Mesodermal cell (in vitro differentiated cells): Measurements from ENCODE around the gene SIK1.
"Not testable (repeated sequence)": the region's sequence is repeated elsewhere in the genome, so short reads cannot be mapped to it uniquely, and the experiment has no call there.

ENCODE experiments used
- H3K27ac ChIP-seq: 2 replicates; pipeline ENCODE4 v1.7.0; 2013; ENCODE audit warnings: mild to moderate bottlenecking, low read depth, low read length, moderate library complexity; ENCODE audit not compliant: severe bottlenecking
- H3K36me3 ChIP-seq: 2 replicates; pipeline ENCODE4 v1.7.1; 2013; ENCODE audit warnings: mild to moderate bottlenecking, low read length, moderate library complexity; ENCODE audit not compliant: control insufficient read depth, insufficient read depth
- H3K4me1 ChIP-seq: one replicate; pipeline ENCODE4 v1.7.1; 2013; ENCODE audit warnings: mild to moderate bottlenecking, low read length; ENCODE audit not compliant: insufficient read depth, control insufficient read depth, poor library complexity, severe bottlenecking
- H3K4me3 ChIP-seq: 2 replicates; pipeline ENCODE4 v1.7.0; 2013; ENCODE audit warnings: low read length, control low read depth, mild to moderate bottlenecking; ENCODE audit not compliant: insufficient read depth, poor library complexity, severe bottlenecking; ENCODE audit errors: extremely low read depth
- H3K9me3 ChIP-seq: 2 replicates; pipeline ENCODE4 v1.7.1; 2013; ENCODE audit warnings: mild to moderate bottlenecking, low read length, moderate library complexity; ENCODE audit not compliant: control insufficient read depth
- WGBS, 2 experiments: methylation state at CpG; one replicate each; pipeline ENCODE4 v1.1.5; 2013; ENCODE audit warnings: missing lambda C conversion rate in 2 of 2; ENCODE audit not compliant: insufficient coverage in 2 of 2; 5-methylcytosine and 5-hydroxymethylcytosine counted together

The SIK1 gene

GRCh38 chr21:43380852-43381533, 45.9 kb downstream of the SIK1 start:
- H3K9me3 ChIP-seq, H3K4me1 ChIP-seq, H3K36me3 ChIP-seq, H3K4me3 ChIP-seq, H3K27ac ChIP-seq: not testable (repeated sequence)
- WGBS, 2 experiments = no CpG with 5 or more reads among the region's 28 CpGs

DNA sequence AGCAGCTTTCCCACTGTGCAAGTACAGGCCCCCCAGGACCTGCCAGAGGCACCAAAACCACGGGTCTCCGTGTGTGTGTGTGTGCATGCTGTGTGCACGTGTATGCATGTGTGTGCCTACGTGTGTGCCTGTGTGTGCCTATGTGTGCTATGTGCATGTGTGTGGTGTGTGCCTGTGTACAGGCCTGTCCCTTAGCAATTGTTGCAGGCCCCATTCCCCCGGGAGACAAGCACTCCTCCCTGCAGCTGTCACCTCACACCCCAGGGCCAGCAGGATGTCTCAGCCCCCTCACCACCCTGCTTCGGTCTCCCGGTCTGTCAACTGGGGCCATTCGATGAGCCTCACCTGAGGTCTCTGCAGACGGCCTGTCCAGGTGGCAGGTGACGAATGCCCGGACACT, 46.6 kb downstream of the SIK1 start:
- H3K27ac ChIP-seq, H3K4me3 ChIP-seq, H3K9me3 ChIP-seq, H3K4me1 ChIP-seq, H3K36me3 ChIP-seq: not testable (repeated sequence)
- no CpG with 5 or more reads among the region's 11 CpGs for WGBS, 2 experiments

DNA sequence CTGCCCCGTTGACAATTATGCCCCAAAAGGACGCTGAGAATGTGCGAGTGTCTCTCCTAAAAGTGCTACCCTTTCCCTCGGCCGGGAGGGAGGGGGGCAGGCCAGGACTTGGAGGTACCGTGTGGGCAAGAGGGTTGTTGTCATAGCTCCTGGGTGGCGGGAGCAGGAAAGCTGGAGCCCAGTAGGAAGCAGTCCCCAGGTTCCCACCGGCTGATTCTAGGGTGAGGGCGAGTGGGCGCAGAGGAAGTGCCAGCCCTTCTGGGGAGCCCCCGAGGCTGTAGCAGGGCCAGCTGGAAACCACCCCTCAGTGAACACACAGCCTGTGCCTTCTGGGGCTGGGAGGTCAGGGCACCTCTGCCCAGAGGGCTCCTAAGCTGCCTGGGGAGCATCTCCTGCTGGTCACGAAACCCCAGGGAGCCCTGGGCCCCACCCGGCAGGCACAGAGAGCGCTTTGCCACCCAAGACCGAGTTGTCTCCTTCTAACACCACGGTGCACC, 47.3 kb downstream of the SIK1 start:
- not testable (repeated sequence) for H3K4me3 ChIP-seq, H3K27ac ChIP-seq, H3K4me1 ChIP-seq, H3K36me3 ChIP-seq, H3K9me3 ChIP-seq
- WGBS, 2 experiments = no CpG with 5 or more reads among the region's 16 CpGs

- Histone ChIP-seq H3K27ac (no peak overlapping the region), H3K9me3 (no peaks in the 10 kb centered on the region), H3K36me3 (no peaks in the 10 kb centered on the region), H3K4me3 (no peak overlapping the region), H3K4me1 (no peaks in the 10 kb centered on the region)
- WGBS, 2 experiments = 92% methylated on average over 4 to 7 of the region's 10 CpGs
Observed at GRCh38 chr21:43376478-43376882, 50.5 kb downstream of the SIK1 start.

GRCh38 chr21:43375837-43376477, 51.0 kb downstream of the SIK1 start:
- no peak overlapping the region for H3K4me3 ChIP-seq
- 88 to 91% methylated on average over 21 of the region's 21 CpGs for WGBS, 2 experiments
- H3K36me3 ChIP-seq = no peaks in the 10 kb centered on the region
- no peaks in the 10 kb centered on the region for H3K4me1 ChIP-seq
- no peak overlapping the region for H3K27ac ChIP-seq
- H3K9me3 ChIP-seq = no peaks in the 10 kb centered on the region

- Histone ChIP-seq H3K9me3 (no peaks in the 10 kb centered on the region), H3K27ac (no peak overlapping the region), H3K36me3 (no peaks in the 10 kb centered on the region), H3K4me1 (no peaks in the 10 kb centered on the region), H3K4me3 (no peak overlapping the region)
- WGBS, 2 experiments = 91 to 95% methylated on average over 16 of the region's 17 CpGs
Observed at GRCh38 chr21:43375006-43375836, 51.7 kb downstream of the SIK1 start.

DNA sequence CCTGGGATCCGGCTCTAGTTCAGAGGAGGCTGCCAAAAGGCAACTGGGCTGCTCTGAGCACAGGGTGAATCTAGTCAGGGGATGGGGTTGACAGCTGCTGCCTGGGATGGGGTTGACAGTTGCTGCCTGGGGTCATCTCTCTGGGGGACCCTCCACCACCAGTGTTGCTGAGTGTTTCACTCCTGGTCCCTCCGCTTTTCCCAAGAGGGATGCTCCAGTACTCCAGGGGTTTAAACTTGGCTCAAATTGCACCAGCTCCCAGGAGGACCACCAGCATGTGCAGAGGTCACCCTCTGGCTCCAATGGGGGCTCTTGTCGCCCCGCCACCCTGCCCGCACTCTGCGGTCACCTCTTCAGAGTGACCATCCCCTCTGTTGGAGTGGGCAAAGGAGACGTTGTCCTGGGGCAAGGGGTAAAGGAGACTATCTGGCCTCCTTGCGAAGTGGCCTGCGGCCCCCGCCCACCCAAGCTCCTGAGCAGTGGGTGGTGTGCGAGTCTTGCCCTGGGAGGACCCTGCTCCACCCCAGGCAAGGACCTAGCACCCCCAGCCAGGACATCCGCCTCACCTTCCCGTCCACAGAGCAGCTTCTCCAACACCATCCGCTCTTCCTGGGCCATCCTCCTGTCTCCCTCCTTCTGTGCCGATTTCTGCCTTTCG, 52.6 kb downstream of the SIK1 start:
- H3K36me3 ChIP-seq = no peaks in the 10 kb centered on the region
- H3K9me3 ChIP-seq = no peaks in the 10 kb centered on the region
- no peaks in the 10 kb centered on the region for H3K4me1 ChIP-seq
- no peak overlapping the region for H3K4me3 ChIP-seq
- no peak overlapping the region for H3K27ac ChIP-seq
- 94% methylated on average over 6 to 7 of the region's 16 CpGs for WGBS, 2 experiments

DNA sequence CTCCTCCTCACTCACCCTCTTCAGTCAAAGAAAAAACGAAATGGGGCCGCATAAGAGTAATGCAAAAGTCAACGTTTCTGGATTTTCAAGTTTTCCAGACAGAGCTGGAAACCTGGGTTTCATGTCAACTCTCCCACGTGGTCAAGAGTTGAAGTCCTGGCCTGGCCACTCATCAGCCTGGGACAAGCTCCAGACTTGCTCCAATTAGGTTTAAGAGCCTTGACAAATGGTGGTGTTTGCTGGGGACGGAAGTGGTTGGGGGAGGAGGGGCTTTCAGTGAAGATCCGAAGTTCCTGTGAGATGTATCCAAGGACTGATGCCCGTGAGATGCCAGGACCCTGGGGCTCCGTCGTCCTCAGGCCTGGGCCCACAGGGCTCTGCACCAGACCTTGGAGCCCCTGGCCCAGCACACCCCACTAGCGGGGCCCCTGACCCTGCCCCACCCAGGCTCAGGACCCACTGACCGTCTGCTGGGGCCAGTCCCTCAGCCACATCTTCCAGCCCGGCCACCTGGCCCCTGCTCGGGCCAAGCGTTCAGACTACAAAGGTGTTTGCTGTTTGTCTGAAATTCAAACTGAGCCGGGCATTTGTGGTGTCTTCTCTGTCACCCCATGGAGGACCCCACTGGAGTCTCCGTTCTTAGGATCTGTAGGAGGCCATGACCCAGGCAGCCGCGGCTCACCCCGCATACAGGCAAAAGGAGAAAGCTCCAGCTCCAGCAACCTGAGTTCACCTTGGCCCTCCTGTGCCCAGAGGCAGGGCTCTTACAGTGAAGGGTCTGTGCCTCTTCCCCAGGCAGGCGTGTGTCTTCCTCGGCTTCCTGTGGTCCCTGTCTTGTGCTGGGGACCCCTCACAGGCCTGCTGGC, 53.3 kb downstream of the SIK1 start:
- H3K4me1 ChIP-seq = no peaks in the 10 kb centered on the region
- H3K27ac ChIP-seq = no peak overlapping the region
- H3K36me3 ChIP-seq = no peaks in the 10 kb centered on the region
- 89 to 95% methylated on average over 20 of the region's 21 CpGs for WGBS, 2 experiments
- H3K4me3 ChIP-seq = no peak overlapping the region
- H3K9me3 ChIP-seq = no peaks in the 10 kb centered on the region

DNA sequence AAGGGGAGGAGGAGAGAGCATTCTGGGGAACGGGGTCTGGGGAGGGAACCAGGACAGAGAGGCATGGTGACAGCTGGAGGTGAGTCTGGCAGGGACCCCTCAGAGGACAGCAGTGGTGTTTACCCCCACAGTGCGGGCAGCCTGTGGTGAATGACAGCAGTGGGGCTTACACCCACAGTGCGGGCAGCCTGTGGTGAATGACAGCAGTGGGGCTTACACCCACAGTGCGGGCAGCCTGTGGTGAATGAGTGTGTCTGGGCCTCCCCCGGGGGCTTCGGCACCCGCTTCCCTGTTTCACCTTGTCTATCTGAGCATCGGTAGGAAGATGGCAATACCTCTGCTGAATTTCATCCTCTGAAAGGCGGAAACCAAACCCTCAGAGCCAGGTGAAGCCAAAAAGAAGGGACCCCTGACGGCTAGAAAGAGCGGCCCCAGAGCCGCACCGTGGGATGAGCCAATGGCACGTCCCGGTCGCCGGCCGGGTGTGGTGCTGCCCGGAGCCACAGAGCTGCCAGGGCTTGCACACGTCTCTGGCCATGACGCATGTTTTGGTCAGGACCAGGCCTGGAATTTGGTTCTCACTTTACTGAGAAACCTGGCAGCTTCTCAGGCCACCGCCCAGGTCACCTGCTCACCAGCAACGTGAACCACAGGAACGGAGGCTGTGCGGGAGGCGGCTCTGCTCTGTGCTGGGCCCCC, 54.1 kb downstream of the SIK1 start:
- Histone ChIP-seq H3K9me3 (no peaks in the 10 kb centered on the region), H3K4me3 (no peak overlapping the region), H3K4me1 (no peaks in the 10 kb centered on the region), H3K27ac (no peak overlapping the region), H3K36me3 (no peaks in the 10 kb centered on the region)
- WGBS, 2 experiments = 93% methylated on average over 25 to 26 of the region's 26 CpGs
